Measurements from ENCODE around the gene PER2. TPM values are rescaled to one million over a fixed set of nuclear protein-coding genes. Genes with fewer than 3 reads are reported as not detected.

The PER2 gene
- total RNA-seq, 2 experiments from 2014 or later: 8.4 to 18.6 TPM

DNA sequence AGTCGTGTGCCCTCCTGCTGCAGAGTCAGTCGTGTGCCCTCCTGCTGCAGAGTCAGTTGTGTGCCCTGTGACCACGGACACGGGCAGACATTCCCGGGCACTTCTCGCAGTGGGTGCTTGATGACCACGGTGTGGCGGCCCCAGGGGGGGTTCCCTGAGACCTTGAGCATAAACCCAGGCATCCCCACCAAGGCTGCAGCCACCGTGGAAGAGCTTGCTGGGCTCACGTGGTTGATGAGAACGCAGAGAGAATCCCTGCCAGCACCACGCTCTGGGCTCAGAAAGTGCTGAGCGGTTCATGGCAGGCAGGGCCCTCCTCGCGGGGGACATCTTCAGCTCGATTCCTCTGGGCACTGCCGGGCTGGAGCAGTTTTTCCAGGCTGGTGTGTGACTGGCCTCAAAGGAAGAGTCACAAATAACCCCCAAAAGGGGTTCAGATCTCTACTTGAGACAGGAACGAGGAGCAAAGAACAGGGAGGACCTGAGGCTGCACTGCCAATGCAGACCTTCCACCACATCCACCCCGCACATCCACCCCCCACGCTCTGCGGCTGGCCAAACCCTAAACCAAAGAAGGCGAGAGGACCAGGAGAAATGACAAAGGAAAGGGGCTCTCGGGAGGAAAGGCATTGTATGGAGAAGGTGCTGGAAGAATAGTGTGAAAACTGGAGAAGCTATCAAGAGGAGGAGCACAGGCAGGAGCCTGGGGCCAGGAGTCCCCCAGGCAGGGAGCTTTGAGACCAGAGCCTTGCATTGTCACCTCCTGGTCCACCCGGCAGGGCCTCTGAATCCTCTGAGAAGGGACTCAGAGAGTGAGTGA is 8.4 kb upstream of the PER2 start:
- H3K9me3 ChIP-seq (ENCODE audit: low read length): no peaks in the 10 kb centered on the region

DNA sequence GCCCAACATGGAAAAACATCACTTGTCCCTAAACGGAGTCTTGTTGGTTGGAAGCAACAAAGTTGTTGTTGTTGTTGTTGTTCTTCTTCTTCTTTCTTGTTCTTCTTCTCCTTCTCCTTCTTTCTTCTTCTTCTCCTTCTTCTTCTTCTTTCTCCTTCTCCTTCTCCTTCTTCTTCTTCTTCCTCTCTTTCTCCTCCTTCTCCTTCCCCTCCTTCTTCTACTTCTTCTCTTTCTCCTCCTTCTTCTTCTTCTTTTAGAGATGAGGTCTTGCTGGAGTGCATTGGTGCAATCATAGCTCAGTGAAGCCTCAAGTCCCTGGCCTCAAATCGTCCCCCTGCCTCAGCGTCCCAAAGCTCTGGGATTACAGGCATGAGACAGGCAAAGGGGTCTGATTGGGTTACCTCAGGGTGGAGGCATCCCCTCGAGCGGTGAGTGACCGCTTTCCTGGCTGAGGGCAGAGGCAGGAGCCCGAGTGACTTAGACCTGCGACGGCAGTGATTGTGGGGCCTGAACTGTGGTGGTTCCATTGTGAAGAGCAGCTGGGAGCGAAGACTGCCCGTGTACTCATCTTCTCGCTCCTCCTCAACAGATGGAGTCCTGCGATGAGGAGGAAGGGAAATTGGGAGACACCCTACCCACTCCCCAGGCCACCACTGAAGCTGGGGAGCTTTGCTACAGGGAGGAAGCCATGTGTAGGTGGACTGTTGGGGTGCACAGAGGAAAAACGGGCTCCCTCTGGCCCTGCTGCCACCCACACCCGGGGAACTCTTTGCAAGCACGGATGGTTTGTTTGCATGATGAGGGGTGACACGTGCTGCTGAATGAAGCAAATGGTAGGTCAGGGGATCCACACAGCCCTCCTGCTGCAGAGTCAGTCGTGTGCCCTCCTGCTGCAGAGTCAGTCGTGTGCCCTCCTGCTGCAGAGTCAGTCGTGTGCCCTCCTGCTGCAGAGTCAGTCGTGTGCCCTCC is 7.0 kb upstream of the PER2 start:
- Histone ChIP-seq H3K9me2 (ENCODE audit: insufficient read depth, low read length) (no peaks in the 10 kb centered on the region), H3K9me3 (ENCODE audit: low read length) (no peaks in the 10 kb centered on the region), H4K20me1 (ENCODE audit: insufficient read depth, low read length) (no peaks in the 10 kb centered on the region), H3K36me3 (ENCODE audit: insufficient read depth, low read length) (no peaks in the 10 kb centered on the region), H3K27ac (ENCODE audit: low read depth, low read length, poor library complexity, severe bottlenecking) (no peak overlapping the region), H2AFZ (ENCODE audit: low read length) (no peak overlapping the region), H3K79me2 (ENCODE audit: insufficient read depth, low read depth, low read length) (no peaks in the 10 kb centered on the region), H3K4me3 (ENCODE audit: low read depth, low read length, poor library complexity, severe bottlenecking) (no peak overlapping the region), H3K4me1 (ENCODE audit: insufficient read depth, low read length, poor library complexity, severe bottlenecking) (peaks cover 2% of the 10 kb centered on the region), H3K4me2 (ENCODE audit: low read length) (no peak overlapping the region)
- TF ChIP-seq, protein P1, sequence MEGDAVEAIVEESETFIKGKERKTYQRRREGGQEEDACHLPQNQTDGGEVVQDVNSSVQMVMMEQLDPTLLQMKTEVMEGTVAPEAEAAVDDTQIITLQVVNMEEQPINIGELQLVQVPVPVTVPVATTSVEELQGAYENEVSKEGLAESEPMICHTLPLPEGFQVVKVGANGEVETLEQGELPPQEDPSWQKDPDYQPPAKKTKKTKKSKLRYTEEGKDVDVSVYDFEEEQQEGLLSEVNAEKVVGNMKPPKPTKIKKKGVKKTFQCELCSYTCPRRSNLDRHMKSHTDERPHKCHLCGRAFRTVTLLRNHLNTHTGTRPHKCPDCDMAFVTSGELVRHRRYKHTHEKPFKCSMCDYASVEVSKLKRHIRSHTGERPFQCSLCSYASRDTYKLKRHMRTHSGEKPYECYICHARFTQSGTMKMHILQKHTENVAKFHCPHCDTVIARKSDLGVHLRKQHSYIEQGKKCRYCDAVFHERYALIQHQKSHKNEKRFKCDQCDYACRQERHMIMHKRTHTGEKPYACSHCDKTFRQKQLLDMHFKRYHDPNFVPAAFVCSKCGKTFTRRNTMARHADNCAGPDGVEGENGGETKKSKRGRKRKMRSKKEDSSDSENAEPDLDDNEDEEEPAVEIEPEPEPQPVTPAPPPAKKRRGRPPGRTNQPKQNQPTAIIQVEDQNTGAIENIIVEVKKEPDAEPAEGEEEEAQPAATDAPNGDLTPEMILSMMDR (conservative IDR thresholded peaks at IDR 0.05; ENCODE audit: low read length): no peak
- no peak for TF ChIP-seq EZH2phosphoT487 (IDR thresholded peaks at IDR 0.05; ENCODE audit: borderline replicate concordance, low read depth, low read length)
- no TSS peak for BruUV-seq (replicated peaks)
- intact Hi-C loops (cut with micrococcal nuclease; ENCODE audit: unreplicated experiment): no loop called here
- ChIA-PET CTCF (ENCODE audit: unreplicated experiment) (interaction anchor here (1.4 kb wide), 1 partner anchor 9 kb away, joined by 3 read pairs; no protein-coding TSS in a partner anchor), POLR2A (no interaction called here)
- DNase-seq (ENCODE audit: low spot score): no peak

More for the DNA sequence above, 8.4 kb upstream of the PER2 start:
- POLR2A ChIA-PET: no interaction called here
- Histone ChIP-seq H3K36me3 (ENCODE audit: insufficient read depth, low read length) (no peaks in the 10 kb centered on the region), H2AFZ (ENCODE audit: low read length) (no peak overlapping the region), H3K4me1 (ENCODE audit: insufficient read depth, low read length, poor library complexity, severe bottlenecking) (no peaks in the 10 kb centered on the region), H3K79me2 (ENCODE audit: insufficient read depth, low read depth, low read length) (no peaks in the 10 kb centered on the region), H3K4me3 (ENCODE audit: low read depth, low read length, poor library complexity, severe bottlenecking) (no peak overlapping the region), H4K20me1 (ENCODE audit: insufficient read depth, low read length) (no peaks in the 10 kb centered on the region), H3K9me2 (ENCODE audit: insufficient read depth, low read length) (no peaks in the 10 kb centered on the region), H3K27ac (ENCODE audit: low read depth, low read length, poor library complexity, severe bottlenecking) (no peak overlapping the region), H3K4me2 (ENCODE audit: low read length) (no peak overlapping the region)
- intact Hi-C loops (cut with micrococcal nuclease; ENCODE audit: unreplicated experiment): no loop called here
- TF ChIP-seq, protein P1 (conservative IDR thresholded peaks at IDR 0.05; ENCODE audit: low read length): no peak
- no peak for TF ChIP-seq EZH2phosphoT487 (IDR thresholded peaks at IDR 0.05; ENCODE audit: borderline replicate concordance, low read depth, low read length)
- DNase-seq (ENCODE audit: low spot score): no peak
- CTCF ChIA-PET (ENCODE audit: unreplicated experiment): no interaction called here
- BruUV-seq (replicated peaks): no TSS peak
